Measurements from ENCODE around the gene SLC13A3.

DNA sequence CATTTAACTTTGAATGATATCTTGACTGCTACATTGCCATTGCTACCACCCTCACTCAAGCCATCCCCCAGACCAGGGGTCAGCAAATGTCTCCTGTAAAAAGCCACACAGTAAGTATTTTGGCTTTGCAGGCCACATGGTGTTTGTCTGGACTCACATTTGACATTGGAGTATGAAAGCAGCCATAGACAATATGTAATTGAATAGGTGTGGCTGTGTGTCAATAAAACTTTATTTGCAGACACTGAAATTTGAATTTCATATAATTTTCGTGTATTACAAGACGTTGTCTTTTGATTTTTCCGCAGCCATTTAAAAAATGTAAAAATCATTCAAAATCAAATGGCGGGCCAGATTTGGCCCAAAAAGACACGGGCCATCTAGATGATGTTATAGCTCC, 64.5 kb downstream of the SLC13A3 start:
- TF ChIP-seq, protein P1, sequence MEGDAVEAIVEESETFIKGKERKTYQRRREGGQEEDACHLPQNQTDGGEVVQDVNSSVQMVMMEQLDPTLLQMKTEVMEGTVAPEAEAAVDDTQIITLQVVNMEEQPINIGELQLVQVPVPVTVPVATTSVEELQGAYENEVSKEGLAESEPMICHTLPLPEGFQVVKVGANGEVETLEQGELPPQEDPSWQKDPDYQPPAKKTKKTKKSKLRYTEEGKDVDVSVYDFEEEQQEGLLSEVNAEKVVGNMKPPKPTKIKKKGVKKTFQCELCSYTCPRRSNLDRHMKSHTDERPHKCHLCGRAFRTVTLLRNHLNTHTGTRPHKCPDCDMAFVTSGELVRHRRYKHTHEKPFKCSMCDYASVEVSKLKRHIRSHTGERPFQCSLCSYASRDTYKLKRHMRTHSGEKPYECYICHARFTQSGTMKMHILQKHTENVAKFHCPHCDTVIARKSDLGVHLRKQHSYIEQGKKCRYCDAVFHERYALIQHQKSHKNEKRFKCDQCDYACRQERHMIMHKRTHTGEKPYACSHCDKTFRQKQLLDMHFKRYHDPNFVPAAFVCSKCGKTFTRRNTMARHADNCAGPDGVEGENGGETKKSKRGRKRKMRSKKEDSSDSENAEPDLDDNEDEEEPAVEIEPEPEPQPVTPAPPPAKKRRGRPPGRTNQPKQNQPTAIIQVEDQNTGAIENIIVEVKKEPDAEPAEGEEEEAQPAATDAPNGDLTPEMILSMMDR (IDR thresholded peaks at IDR 0.05; ENCODE audit: low read depth, low read length, poor library complexity, severe bottlenecking) = no peak
- no peak for TF ChIP-seq EZH2phosphoT487 (IDR thresholded peaks at IDR 0.05; ENCODE audit: borderline replicate concordance, low read length)

Data from DOHH2 (cell line).